Measurements from ENCODE around the gene GADD45G.
A peak's percentile ranks its signal among the peaks of the same experiment; 100 is the strongest.

The GADD45G gene

GRCh38 chr9:89592963-89593726 is 11.7 kb upstream of the GADD45G start:
- DNase-seq = peak; percentile 68

- DNase-seq = peak; percentile 35
Measured at GRCh38 chr9:89593727-89594427, 10.9 kb upstream of the GADD45G start.

DNA sequence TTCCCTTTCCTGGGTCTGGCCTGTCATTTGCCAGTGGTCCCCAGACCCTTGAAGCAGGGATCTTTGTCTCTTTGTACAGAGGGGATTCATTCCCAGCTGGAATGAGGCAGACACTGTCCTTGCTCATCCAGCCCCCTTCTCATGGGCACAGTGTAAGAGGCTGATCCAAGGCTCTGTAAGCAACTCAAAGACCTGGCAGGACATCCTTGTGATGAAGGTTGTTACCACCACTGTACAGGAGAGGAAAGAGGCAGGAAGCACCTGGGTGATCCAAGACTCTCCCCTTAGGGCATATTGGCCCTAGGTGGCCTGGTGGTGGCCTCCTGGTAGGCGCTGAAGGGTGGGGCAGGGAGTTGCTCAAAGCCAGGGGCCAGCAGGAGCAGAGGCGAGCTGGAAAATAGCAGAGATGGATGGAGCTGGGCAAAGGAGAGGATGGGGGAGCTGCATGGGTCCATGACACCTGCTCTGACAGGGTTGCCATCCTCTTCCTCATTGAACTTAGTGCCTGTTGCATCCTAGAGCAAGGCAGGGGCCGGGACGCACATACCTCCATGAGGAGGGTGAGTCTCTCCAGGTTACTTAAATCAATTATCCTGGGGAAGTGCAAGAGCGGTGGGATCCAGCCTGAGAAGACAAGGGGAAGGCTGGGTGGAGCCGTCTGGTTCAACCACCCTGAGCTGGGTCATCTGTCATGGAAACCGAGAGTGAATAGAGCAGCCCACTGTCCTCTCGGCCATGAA is 9.8 kb upstream of the GADD45G start:
- DNase-seq = no peak

DNA sequence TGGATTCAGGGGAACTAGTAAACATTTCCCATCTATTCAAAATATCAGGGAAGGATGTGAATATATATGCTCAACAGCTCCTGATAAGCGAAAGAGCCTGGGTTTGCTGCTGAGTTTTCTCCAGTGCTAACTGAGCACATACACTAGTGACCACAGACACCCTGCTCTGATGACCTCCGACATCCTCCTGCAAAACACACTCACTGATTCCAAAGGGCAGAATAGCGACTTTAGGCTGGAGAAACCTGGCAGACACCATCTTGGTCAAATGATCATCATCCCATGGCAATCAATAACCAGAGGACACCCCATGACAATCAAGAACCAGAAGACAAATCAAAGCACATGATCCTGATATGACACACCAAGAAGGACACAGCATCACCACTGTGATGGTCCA is 9.2 kb upstream of the GADD45G start:
- DNase-seq = no peak

DNA sequence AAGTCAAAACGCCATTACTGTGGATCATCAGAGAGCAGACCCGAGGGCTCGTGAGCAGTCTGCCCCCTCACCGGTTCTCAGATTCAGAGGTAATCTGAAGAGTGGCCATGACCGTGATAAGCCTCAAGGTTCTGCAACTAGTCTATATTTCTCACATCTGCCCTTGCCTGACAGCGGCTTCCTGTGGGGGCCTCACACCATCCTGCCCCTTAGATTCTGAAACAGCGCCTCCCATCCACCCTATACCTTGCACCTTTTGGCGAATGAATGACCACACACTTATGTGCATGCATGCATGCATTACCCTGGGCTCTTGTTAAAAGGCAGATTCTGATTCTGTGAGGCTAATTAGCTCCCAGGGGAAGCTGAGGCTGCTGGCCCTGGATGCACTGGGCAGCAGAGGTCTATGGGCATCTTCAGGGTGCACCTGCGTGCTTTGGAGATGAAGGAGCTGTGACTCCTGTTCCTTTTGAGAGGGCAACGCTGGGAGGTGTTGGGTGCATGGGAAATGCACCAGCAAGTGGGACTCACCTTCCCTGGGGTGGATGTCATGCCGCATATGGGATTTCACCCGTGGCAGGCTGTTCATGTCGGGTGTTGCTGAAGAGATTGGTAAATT is 7.8 kb upstream of the GADD45G start:
- DNase-seq = no peak

- peak; percentile 64 for DNase-seq
Measured at GRCh38 chr9:89597711-89598362, 7.0 kb upstream of the GADD45G start.

- DNase-seq = no peak
Measured at GRCh38 chr9:89598363-89598713, 6.5 kb upstream of the GADD45G start.

- DNase-seq = no peak
Measured at GRCh38 chr9:89598926-89599325, 5.9 kb upstream of the GADD45G start.

GRCh38 chr9:89600831-89601230 is 4.0 kb upstream of the GADD45G start:
- DNase-seq = no peak

GRCh38 chr9:89601306-89601705 is 3.5 kb upstream of the GADD45G start:
- no peak for DNase-seq

DNA sequence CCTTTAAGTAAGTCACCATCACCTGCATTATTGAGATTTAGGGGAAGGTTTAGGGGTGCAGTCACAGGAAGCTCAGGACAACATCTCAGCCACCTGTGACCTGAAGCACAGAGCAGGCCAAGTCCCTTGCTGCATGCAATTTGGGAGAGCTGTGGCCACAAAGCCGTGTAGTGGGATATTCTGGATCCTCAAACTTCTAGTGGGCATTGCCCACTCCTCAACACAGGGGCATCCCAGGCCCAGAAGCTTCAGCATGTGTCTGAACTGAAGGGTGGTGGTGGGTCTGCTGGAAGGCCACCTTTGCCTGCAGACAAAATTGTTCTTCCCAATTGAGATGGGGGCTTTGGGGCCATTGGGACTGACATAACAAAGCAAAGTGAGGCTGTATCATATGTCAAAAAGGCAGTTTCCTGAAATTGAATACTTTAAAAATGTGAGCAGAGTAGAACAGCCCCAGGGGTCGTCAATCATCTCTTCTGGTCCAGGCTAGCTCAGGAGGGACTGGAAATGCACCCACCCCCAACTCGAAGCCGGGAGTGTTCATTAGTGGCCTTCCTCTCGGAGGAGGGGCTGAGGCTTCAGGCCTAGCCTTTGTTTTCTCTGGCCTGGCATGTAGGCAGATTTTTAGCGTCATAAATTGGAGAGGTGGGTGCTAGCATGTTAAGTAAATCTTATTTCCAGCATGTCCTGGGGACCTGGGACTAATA is 2.8 kb upstream of the GADD45G start:
- no peak for DNase-seq

- DNase-seq = peak; percentile 75
Measured at GRCh38 chr9:89602978-89603766, 1.6 kb upstream of the GADD45G start.

GRCh38 chr9:89603767-89604665 is 796 bp upstream of the GADD45G start:
- DNase-seq = peak; percentile 67

DNA sequence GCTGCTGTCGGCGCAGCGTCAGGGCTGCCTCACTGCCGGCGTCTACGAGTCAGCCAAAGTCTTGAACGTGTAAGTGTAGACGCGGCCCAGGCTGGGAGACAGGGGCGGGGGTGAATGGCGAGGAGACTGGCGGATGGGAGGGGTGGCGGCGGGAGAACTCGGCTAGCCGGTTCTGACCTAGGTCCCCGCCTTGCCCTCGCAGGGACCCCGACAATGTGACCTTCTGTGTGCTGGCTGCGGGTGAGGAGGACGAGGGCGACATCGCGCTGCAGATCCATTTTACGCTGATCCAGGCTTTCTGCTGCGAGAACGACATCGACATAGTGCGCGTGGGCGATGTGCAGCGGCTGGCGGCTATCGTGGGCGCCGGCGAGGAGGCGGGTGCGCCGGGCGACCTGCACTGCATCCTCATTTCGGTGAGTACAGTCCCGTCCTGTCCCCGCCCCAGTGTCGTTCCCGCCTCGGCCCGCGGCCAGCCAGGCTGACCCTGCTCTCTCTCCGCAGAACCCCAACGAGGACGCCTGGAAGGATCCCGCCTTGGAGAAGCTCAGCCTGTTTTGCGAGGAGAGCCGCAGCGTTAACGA is 745 bp downstream of the GADD45G start:
- peak; percentile 46 for DNase-seq

DNA sequence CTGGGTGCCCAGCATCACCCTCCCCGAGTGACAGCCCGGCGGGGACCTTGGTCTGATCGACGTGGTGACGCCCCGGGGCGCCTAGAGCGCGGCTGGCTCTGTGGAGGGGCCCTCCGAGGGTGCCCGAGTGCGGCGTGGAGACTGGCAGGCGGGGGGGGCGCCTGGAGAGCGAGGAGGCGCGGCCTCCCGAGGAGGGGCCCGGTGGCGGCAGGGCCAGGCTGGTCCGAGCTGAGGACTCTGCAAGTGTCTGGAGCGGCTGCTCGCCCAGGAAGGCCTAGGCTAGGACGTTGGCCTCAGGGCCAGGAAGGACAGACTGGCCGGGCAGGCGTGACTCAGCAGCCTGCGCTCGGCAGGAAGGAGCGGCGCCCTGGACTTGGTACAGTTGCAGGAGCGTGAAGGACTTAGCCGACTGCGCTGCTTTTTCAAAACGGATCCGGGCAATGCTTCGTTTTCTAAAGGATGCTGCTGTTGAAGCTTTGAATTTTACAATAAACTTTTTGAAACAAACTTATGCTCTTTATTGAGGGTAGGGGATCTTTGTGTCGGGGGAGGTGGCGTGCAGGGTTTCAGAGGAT is 1.3 kb downstream of the GADD45G start:
- peak; percentile 38 for DNase-seq

DNA sequence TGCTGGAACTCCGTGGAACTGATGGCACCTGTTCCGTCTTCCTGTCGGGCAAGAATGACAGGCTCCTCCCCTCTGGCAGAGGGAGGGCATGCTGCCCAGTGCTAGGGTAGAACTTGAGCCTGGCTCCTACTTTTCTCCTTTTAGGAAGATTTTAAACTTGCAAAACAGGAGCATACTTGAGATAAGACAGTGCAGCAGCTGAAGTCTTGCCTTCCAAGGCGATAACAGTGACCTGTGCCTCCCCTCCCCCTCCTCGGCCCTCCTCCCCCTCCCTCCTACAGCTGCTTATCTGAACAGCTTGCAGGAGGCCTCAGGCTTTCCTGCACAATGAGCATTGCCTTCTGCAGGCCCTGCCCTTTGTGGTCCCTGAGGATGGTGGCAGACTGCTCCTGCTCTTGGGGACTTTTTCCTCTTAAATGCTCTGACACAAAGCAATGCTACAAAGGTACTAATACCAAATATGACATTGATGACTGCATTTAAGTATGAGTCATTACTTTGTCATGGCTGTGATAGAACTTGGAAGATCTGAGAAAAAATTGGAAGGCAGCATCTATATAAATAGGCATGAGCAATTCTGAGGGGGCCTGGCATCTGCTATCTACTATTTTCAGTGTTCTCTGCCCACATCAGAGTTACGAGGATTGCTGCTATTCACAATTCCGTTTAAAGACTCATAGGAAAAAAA is 2.0 kb downstream of the GADD45G start:
- DNase-seq = peak; percentile 40

GRCh38 chr9:89608641-89609335 is 4.0 kb downstream of the GADD45G start:
- no peak for DNase-seq

DNA sequence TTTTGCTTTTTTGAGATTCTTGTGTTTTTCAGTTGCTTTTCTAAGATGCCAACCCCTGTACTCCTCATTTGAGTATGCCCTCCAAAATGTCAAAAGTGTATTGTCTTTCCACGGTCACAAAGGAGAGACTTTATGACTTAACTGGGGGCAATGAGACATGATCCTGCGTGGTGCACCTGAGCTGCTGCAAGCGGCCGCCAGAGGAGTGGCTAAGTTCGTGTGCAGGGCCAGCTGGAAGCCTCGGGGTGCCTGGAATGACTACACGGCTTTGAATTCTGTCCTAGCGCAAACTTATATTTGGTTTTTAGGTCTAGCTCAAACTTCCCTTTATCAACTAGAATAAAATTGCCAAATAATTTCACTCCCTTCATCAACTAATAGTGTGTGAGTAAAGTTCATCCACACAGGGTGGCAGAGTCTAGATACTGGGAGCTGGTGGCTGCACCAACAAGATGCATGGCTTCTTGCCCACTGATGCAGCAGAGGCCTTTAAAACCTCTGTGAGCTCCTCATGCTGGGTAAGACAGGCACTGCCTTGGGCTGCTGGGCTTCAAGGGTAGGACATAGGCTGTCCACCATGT is 4.7 kb downstream of the GADD45G start:
- no peak for DNase-seq

All from fibroblast of upper back skin (primary cell).